ENCODE data around the gene PNMA6E.

Gene PNMA6E

GRCh38 chrX:153407736-153408135, 6.6 kb upstream of the PNMA6E start:
- Histone ChIP-seq H3K4me1 (ENCODE audit: low read length) (no peaks in the 10 kb centered on the region), H3K4me3 (ENCODE audit: low read length) (no peak overlapping the region), H3K9me2 (replicated peaks; ENCODE audit: insufficient read depth, low read length) (no peaks in the 10 kb centered on the region), H3F3A (ENCODE audit: insufficient read depth, low read length) (no peaks in the 10 kb centered on the region), H4K20me1 (ENCODE audit: insufficient read depth, low read length) (no peaks in the 10 kb centered on the region), H3K36me3 (replicated peaks; ENCODE audit: insufficient read depth, low read length) (no peaks in the 10 kb centered on the region), H2AFZ (ENCODE audit: low read length) (no peak overlapping the region), H3K27me3 (replicated peaks; ENCODE audit: insufficient read depth, low read length) (peaks cover 24% of the 10 kb centered on the region; the same call in 1 of the 2 replicates), H3K4me2 (ENCODE audit: low read depth, low read length) (no peak overlapping the region), H3K9me3 (replicated peaks; ENCODE audit: insufficient read depth, low read length) (no peaks in the 10 kb centered on the region), H3K9ac (ENCODE audit: low read length) (no peak overlapping the region), H3K79me2 (ENCODE audit: low read length) (no peaks in the 10 kb centered on the region), H3K27ac (ENCODE audit: low read length) (no peak overlapping the region)
- TF ChIP-seq, protein P1, sequence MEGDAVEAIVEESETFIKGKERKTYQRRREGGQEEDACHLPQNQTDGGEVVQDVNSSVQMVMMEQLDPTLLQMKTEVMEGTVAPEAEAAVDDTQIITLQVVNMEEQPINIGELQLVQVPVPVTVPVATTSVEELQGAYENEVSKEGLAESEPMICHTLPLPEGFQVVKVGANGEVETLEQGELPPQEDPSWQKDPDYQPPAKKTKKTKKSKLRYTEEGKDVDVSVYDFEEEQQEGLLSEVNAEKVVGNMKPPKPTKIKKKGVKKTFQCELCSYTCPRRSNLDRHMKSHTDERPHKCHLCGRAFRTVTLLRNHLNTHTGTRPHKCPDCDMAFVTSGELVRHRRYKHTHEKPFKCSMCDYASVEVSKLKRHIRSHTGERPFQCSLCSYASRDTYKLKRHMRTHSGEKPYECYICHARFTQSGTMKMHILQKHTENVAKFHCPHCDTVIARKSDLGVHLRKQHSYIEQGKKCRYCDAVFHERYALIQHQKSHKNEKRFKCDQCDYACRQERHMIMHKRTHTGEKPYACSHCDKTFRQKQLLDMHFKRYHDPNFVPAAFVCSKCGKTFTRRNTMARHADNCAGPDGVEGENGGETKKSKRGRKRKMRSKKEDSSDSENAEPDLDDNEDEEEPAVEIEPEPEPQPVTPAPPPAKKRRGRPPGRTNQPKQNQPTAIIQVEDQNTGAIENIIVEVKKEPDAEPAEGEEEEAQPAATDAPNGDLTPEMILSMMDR (IDR thresholded peaks at IDR 0.05; ENCODE audit: low read length) = no peak
- no peak for TF ChIP-seq EZH2 (optimal IDR thresholded peaks at IDR 0.05; ENCODE audit: low read depth, low read length)
- no peak for TF ChIP-seq EZH2phosphoT487 (IDR thresholded peaks at IDR 0.05; ENCODE audit: low read length)
- DNase-seq = no peak

DNA sequence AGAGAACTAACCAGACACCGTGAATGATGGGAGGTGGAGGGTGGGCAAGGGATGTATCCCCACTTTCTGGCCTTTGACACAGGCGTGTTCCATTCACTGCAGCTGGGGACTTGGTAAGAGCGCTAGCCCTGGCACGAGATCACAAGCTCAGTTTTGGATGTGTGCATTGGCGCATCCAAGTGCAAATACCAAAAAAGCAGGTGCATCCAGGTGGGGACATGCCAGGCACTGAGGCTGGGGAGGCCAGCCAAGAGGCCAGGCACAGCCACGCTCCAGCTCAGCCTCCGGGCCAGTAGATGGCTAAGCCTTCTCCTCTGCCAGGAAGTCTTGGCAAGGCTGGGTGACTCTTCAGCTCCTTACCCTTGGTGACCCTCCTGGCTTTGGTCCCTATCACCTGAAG, 5.8 kb upstream of the PNMA6E start:
- peaks cover 23% of the 10 kb centered on the region for H3K27me3 ChIP-seq (replicated peaks; ENCODE audit: insufficient read depth, low read length)

GRCh38 chrX:153406011-153406410, 4.9 kb upstream of the PNMA6E start:
- H2AFZ ChIP-seq (ENCODE audit: low read length) = no peak overlapping the region
- no peak for DNase-seq
- peaks cover 24% of the 10 kb centered on the region for H3K27me3 ChIP-seq (replicated peaks; ENCODE audit: insufficient read depth, low read length)
- no peak overlapping the region for H3K9ac ChIP-seq (ENCODE audit: low read length)
- H3K36me3 ChIP-seq (replicated peaks; ENCODE audit: insufficient read depth, low read length) = no peaks in the 10 kb centered on the region
- no peaks in the 10 kb centered on the region for H3F3A ChIP-seq (ENCODE audit: insufficient read depth, low read length)
- TF ChIP-seq EZH2phosphoT487 (IDR thresholded peaks at IDR 0.05; ENCODE audit: low read length) = no peak
- TF ChIP-seq, protein P1 (IDR thresholded peaks at IDR 0.05; ENCODE audit: low read length) = no peak
- TF ChIP-seq EZH2 (optimal IDR thresholded peaks at IDR 0.05; ENCODE audit: low read depth, low read length) = no peak
- no peak overlapping the region for H3K27ac ChIP-seq (ENCODE audit: low read length)
- H3K4me2 ChIP-seq (ENCODE audit: low read depth, low read length) = no peak overlapping the region
- H3K9me3 ChIP-seq (replicated peaks; ENCODE audit: insufficient read depth, low read length) = no peaks in the 10 kb centered on the region
- H4K20me1 ChIP-seq (ENCODE audit: insufficient read depth, low read length) = no peaks in the 10 kb centered on the region
- no peaks in the 10 kb centered on the region for H3K4me1 ChIP-seq (ENCODE audit: low read length)
- H3K79me2 ChIP-seq (ENCODE audit: low read length) = no peaks in the 10 kb centered on the region
- no peaks in the 10 kb centered on the region for H3K9me2 ChIP-seq (replicated peaks; ENCODE audit: insufficient read depth, low read length)
- no peak overlapping the region for H3K4me3 ChIP-seq (ENCODE audit: low read length)

More for the DNA sequence above, 5.8 kb upstream of the PNMA6E start:
- Histone ChIP-seq H3K79me2 (ENCODE audit: low read length) (no peaks in the 10 kb centered on the region), H4K20me1 (ENCODE audit: insufficient read depth, low read length) (no peaks in the 10 kb centered on the region), H3K9me3 (replicated peaks; ENCODE audit: insufficient read depth, low read length) (no peaks in the 10 kb centered on the region), H3K9me2 (replicated peaks; ENCODE audit: insufficient read depth, low read length) (no peaks in the 10 kb centered on the region), H3K4me1 (ENCODE audit: low read length) (no peaks in the 10 kb centered on the region), H3K9ac (ENCODE audit: low read length) (no peak overlapping the region), H3F3A (ENCODE audit: insufficient read depth, low read length) (no peaks in the 10 kb centered on the region), H2AFZ (ENCODE audit: low read length) (no peak overlapping the region), H3K4me2 (ENCODE audit: low read depth, low read length) (no peak overlapping the region), H3K36me3 (replicated peaks; ENCODE audit: insufficient read depth, low read length) (no peaks in the 10 kb centered on the region), H3K4me3 (ENCODE audit: low read length) (no peak overlapping the region), H3K27ac (ENCODE audit: low read length) (no peak overlapping the region)
- no peak for DNase-seq
- TF ChIP-seq, protein P1 (IDR thresholded peaks at IDR 0.05; ENCODE audit: low read length) = no peak
- TF ChIP-seq EZH2 (optimal IDR thresholded peaks at IDR 0.05; ENCODE audit: low read depth, low read length) (no peak), EZH2phosphoT487 (IDR thresholded peaks at IDR 0.05; ENCODE audit: low read length) (no peak)

All from MM.1S (cell line).